ENCODE results near the gene AQP7.

DNA sequence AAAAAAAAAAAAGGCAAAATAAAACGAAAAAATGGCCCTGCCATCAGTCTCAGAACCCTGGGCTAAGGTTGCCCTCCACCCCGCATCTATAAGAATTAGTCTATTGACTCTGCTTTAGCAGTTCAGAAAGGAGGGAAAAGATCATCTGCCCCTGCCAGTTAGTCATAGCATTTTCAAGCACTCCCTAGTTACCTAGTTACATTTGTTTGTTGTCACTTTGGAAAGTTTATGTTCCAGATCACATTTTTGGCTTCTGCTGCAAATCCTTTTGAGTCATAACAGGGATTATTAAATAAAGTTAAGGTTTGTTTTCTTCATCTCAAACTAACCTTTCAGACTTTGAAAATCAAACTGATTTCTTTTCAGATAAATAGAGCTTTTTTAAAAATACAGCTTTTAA, 52.1 kb downstream of the AQP7 start:
- TF ChIP-seq, protein P1, sequence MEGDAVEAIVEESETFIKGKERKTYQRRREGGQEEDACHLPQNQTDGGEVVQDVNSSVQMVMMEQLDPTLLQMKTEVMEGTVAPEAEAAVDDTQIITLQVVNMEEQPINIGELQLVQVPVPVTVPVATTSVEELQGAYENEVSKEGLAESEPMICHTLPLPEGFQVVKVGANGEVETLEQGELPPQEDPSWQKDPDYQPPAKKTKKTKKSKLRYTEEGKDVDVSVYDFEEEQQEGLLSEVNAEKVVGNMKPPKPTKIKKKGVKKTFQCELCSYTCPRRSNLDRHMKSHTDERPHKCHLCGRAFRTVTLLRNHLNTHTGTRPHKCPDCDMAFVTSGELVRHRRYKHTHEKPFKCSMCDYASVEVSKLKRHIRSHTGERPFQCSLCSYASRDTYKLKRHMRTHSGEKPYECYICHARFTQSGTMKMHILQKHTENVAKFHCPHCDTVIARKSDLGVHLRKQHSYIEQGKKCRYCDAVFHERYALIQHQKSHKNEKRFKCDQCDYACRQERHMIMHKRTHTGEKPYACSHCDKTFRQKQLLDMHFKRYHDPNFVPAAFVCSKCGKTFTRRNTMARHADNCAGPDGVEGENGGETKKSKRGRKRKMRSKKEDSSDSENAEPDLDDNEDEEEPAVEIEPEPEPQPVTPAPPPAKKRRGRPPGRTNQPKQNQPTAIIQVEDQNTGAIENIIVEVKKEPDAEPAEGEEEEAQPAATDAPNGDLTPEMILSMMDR (IDR thresholded peaks at IDR 0.05 in 4 of 5, conservative IDR thresholded peaks at IDR 0.05 in 1 of 5): no peak
- no peak for TF ChIP-seq POLR2A (IDR thresholded peaks at IDR 0.05)

Data from gastrocnemius medialis (tissue), 4 donors.